SH-SY5Y (cell line): ENCODE measurements around the gene VSTM4.

ENCODE experiments used
- GATA2 ChIP-seq: IDR thresholded peaks from 2 replicates; pipeline ENCODE4 v1.6.1; 2011; ENCODE audit warnings: mild to moderate bottlenecking, low read depth, low read length
- GATA3 ChIP-seq: IDR thresholded peaks from 2 replicates; pipeline ENCODE4 v1.6.1; 2011; ENCODE audit warnings: low read depth, mild to moderate bottlenecking, low read length, moderate library complexity

GRCh38 chr10:49108656-49109055, 6.7 kb downstream of the VSTM4 start:
- TF ChIP-seq GATA3 (no peak), GATA2 (no peak)
